DMS114 treated with DMSO at 0.1 percent for 48 hours (cell line): ENCODE measurements around the gene FUT1.
"Not testable (repeated sequence)": the region's sequence is repeated elsewhere in the genome, so short reads cannot be mapped to it uniquely, and the experiment has no call there.

Source experiments
- DNase-seq: peaks from one replicate; lab custom pipeline; 2025; ENCODE audit not compliant: unreplicated experiment; lab: John Stamatoyannopoulos, UW

Gene FUT1

GRCh38 chr19:48718106-48718505 is 34.3 kb downstream of the FUT1 start:
- DNase-seq, result not testable (repeated sequence)

- DNase-seq, result peak; percentile 43
Observed at GRCh38 chr19:48716562-48717291, 35.7 kb downstream of the FUT1 start.

- DNase-seq, result no peak
Observed at GRCh38 chr19:48715681-48716171, 36.7 kb downstream of the FUT1 start.

- DNase-seq, result no peak
Observed at GRCh38 chr19:48714759-48715675, 37.4 kb downstream of the FUT1 start.

- DNase-seq, result peak; percentile 92
Observed at GRCh38 chr19:48713864-48714755, 38.3 kb downstream of the FUT1 start.

GRCh38 chr19:48713041-48713863 is 39.2 kb downstream of the FUT1 start:
- DNase-seq, result no peak

GRCh38 chr19:48711106-48711662 is 41.3 kb downstream of the FUT1 start:
- no peak for DNase-seq

GRCh38 chr19:48708471-48708870 is 44.0 kb downstream of the FUT1 start:
- DNase-seq, result no peak

- no peak for DNase-seq
Observed at GRCh38 chr19:48705431-48705830, 47.0 kb downstream of the FUT1 start.

GRCh38 chr19:48703316-48703715 is 49.1 kb downstream of the FUT1 start:
- no peak for DNase-seq

- DNase-seq, result no peak
Observed at GRCh38 chr19:48702701-48703100, 49.7 kb downstream of the FUT1 start.

- DNase-seq, result no peak
Observed at GRCh38 chr19:48698046-48698445, 54.4 kb downstream of the FUT1 start.
